GM23338 (cell line): ENCODE measurements around the gene NIT2. TPM values are rescaled to one million over a fixed set of nuclear protein-coding genes. Genes with fewer than 3 reads are reported as not detected.

Source experiments
- ATAC-seq: fragments of 200-7000 bp; cut with Tn5 transposase; 3 replicates; pipeline ENCODE4 v1.9.1; 2020
- DNase-seq: peaks from one replicate; pipeline ENCODE4 v3.0.0-alpha.2; 2015; ENCODE audit warnings: low spot score
- H2AFZ ChIP-seq: fragments of 200-600 bp; sonication (generic); 2 replicates; pipeline ENCODE4 v1.8.0; 2016; ENCODE audit warnings: antibody characterized with exemption, mild to moderate bottlenecking, moderate library complexity
- H3F3A ChIP-seq: fragments of 200-600 bp; sonication (generic); replicated peaks from 2 replicates; pipeline ENCODE4 v1.8.0; 2017; ENCODE audit warnings: antibody characterized with exemption, mixed run types, low read depth
- H3K27ac ChIP-seq: fragments of 200-600 bp; sonication (generic); 2 replicates; pipeline ENCODE4 v1.6.1; 2016; ENCODE audit warnings: low read depth
- H3K27me3 ChIP-seq: fragments of 200-600 bp; sonication (generic); 2 replicates; pipeline ENCODE4 v1.8.0; 2016; ENCODE audit warnings: mild to moderate bottlenecking, mixed run types, moderate library complexity; ENCODE audit not compliant: insufficient read depth
- H3K36me3 ChIP-seq: fragments of 200-600 bp; sonication (generic); 2 replicates; pipeline ENCODE4 v1.8.0; 2016; ENCODE audit warnings: mild to moderate bottlenecking; ENCODE audit not compliant: insufficient read depth
- H3K4me1 ChIP-seq: fragments of 200-600 bp; sonication (generic); 2 replicates; pipeline ENCODE4 v1.8.0; 2016; ENCODE audit warnings: mild to moderate bottlenecking, moderate library complexity; ENCODE audit not compliant: insufficient read depth
- H3K4me2 ChIP-seq: fragments of 200-600 bp; sonication (generic); 2 replicates; pipeline ENCODE4 v1.7.1; 2017; ENCODE audit warnings: mixed run types
- H3K4me3 ChIP-seq: fragments of 200-600 bp; sonication (generic); 2 replicates; pipeline ENCODE4 v1.6.1; 2016; ENCODE audit warnings: mixed run types
- H3K79me2 ChIP-seq: fragments of 200-600 bp; sonication (generic); replicated peaks from 2 replicates; pipeline ENCODE4 v1.8.0; 2017; ENCODE audit warnings: mild to moderate bottlenecking; ENCODE audit not compliant: insufficient read depth
- H3K9me2 ChIP-seq: fragments of 200-600 bp; sonication (generic); 2 replicates; pipeline ENCODE4 v1.8.0; 2017; ENCODE audit not compliant: insufficient read depth
- H4K20me1 ChIP-seq: fragments of 200-600 bp; sonication (generic); replicated peaks from 2 replicates; pipeline ENCODE4 v1.8.0; 2017; ENCODE audit warnings: mild to moderate bottlenecking; ENCODE audit not compliant: insufficient read depth
- H3K27ac Mint-ChIP-seq: 2 replicates; pipeline ENCODE4 v1.8.0; 2020; ENCODE audit warnings: inconsistent platforms, mild to moderate bottlenecking, moderate library complexity, mixed read lengths
- H3K27me3 Mint-ChIP-seq: 3 replicates; pipeline ENCODE4 v1.8.0; 2022; ENCODE audit warnings: low read depth, mild to moderate bottlenecking, moderate library complexity, mixed read lengths, inconsistent platforms; ENCODE audit not compliant: insufficient read depth, poor library complexity
- H3K36me3 Mint-ChIP-seq: 3 replicates; pipeline ENCODE4 v1.8.0; 2021; ENCODE audit warnings: low read depth, mild to moderate bottlenecking, inconsistent platforms, moderate library complexity, mixed read lengths
- H3K4me1 Mint-ChIP-seq: 3 replicates; pipeline ENCODE4 v1.8.0; 2020; ENCODE audit warnings: mild to moderate bottlenecking, inconsistent platforms, mixed read lengths
- H3K4me3 Mint-ChIP-seq: 3 replicates; pipeline ENCODE4 v1.8.0; 2021; ENCODE audit warnings: moderate library complexity, mild to moderate bottlenecking, inconsistent platforms, mixed read lengths
- H3K9me3 Mint-ChIP-seq: 3 replicates; pipeline ENCODE4 v1.8.0; 2020; ENCODE audit warnings: moderate library complexity, mild to moderate bottlenecking, inconsistent platforms, mixed read lengths
- CREB1 ChIP-seq: fragments of 250-450 bp; sonication (Bioruptor Pico); IDR thresholded peaks from 2 replicates; pipeline ENCODE4 v1.5.0; 2020; ENCODE audit warnings: low read depth, mild to moderate bottlenecking, moderate library complexity
- CTCF ChIP-seq, 2 experiments: fragments of 200-600 bp in 1 of 2; sonication (generic) in 1 of 2; conservative IDR thresholded peaks; 2 replicates each; pipeline versions ENCODE4 v1.5.1 to v1.6.1; 2016 to 2017; ENCODE audit warnings: antibody characterized with exemption in 2 of 2, low read depth in 2 of 2, mild to moderate bottlenecking in 2 of 2, moderate library complexity in 1 of 2
- ETS1 ChIP-seq: IDR thresholded peaks from 2 replicates; pipeline ENCODE4 v1.6.1; 2016; ENCODE audit warnings: antibody characterized with exemption
- EZH2 ChIP-seq: fragments of 200-600 bp; sonication (generic); IDR thresholded peaks from one replicate; pipeline ENCODE4 v1.8.0; 2017; ENCODE audit warnings: antibody characterized with exemption, mild to moderate bottlenecking, low read depth; ENCODE audit not compliant: unreplicated experiment
- EZH2phosphoT487 ChIP-seq: fragments of 200-600 bp; sonication (generic); IDR thresholded peaks from one replicate; pipeline ENCODE4 v1.8.1; 2018; ENCODE audit warnings: antibody characterized with exemption; ENCODE audit not compliant: unreplicated experiment
- JUNB ChIP-seq: IDR thresholded peaks from one replicate; pipeline ENCODE4 v1.6.1; 2016; ENCODE audit warnings: antibody characterized with exemption; ENCODE audit not compliant: unreplicated experiment
- NANOG ChIP-seq: IDR thresholded peaks from 2 replicates; pipeline ENCODE4 v1.6.1; 2016; ENCODE audit warnings: antibody characterized with exemption, borderline replicate concordance
- POLR2AphosphoS5 ChIP-seq: IDR thresholded peaks from 2 replicates; pipeline ENCODE4 v1.6.1; 2016; ENCODE audit warnings: antibody characterized with exemption, low read depth
- REST ChIP-seq: IDR thresholded peaks from one replicate; pipeline ENCODE4 v1.6.1; 2018; ENCODE audit warnings: antibody characterized with exemption; ENCODE audit not compliant: unreplicated experiment
- STAT1 ChIP-seq: IDR thresholded peaks from one replicate; pipeline ENCODE4 v1.6.1; 2016; ENCODE audit warnings: antibody characterized with exemption; ENCODE audit not compliant: unreplicated experiment
- ZNF114 ChIP-seq: fragments of 250-450 bp; sonication (Bioruptor Pico); IDR thresholded peaks from 2 replicates; pipeline ENCODE4 v1.5.0; 2020; ENCODE audit warnings: mild to moderate bottlenecking, moderate library complexity
- ZNF331 ChIP-seq: fragments of 250-450 bp; sonication (Bioruptor Pico); IDR thresholded peaks from 2 replicates; pipeline ENCODE4 v1.5.0; 2020; ENCODE audit warnings: low read depth, mild to moderate bottlenecking, moderate library complexity
- ZNF462 ChIP-seq: fragments of 250-450 bp; sonication (Bioruptor Pico); IDR thresholded peaks from 2 replicates; pipeline ENCODE4 v1.5.0; 2020; ENCODE audit warnings: mild to moderate bottlenecking, moderate library complexity
- polyA plus RNA-seq: library from polyadenylated mRNA; unstranded; fragments of >200 nt; fragmentation: Nextera tagmentation; extraction: Ambion mirVana; gene quantifications from 2 replicates; pipeline ENCODE4 v1.2.1, GENCODE V29; 2016
- total RNA-seq: library from RNA; depleted of rRNA; stranded (reverse); fragments of >200 nt; shearing (Covaris generic); gene quantifications from 2 replicates; pipeline ENCODE4 v1.2.3, GENCODE V29; 2014

NIT2 gene
- total and polyA plus RNA-seq, 2 experiments from 2014 or later: 19.2 to 53.7 TPM

GRCh38 chr3:100354850-100355249, 20.3 kb downstream of the NIT2 start:
- Histone ChIP-seq H3K27ac (no peak overlapping the region), H3K27me3 (no peaks in the 10 kb centered on the region), H3K9me2 (no peaks in the 10 kb centered on the region), H3K4me2 (no peak overlapping the region), H3K36me3 (peaks cover 3% of the 10 kb centered on the region; the same call in 1 of the 2 replicates), H3K4me1 (no peaks in the 10 kb centered on the region), H4K20me1 (no peaks in the 10 kb centered on the region), H3K4me3 (no peak overlapping the region), H2AFZ (no peak overlapping the region), H3F3A (no peaks in the 10 kb centered on the region), H3K79me2 (no peaks in the 10 kb centered on the region)
- no peak for TF ChIP-seq ZNF114 (CRISPR knock-in tag)
- no peak for TF ChIP-seq STAT1
- TF ChIP-seq EZH2phosphoT487: no peak
- no peak for TF ChIP-seq NANOG
- no peak for TF ChIP-seq ZNF462 (CRISPR knock-in tag)
- no peak for TF ChIP-seq REST
- TF ChIP-seq ETS1: no peak
- TF ChIP-seq CTCF (conservative IDR thresholded peaks at IDR 0.05; ENCODE audit: low read depth in 2 of 2): no peak
- TF ChIP-seq CREB1 (CRISPR knock-in tag): no peak
- TF ChIP-seq POLR2AphosphoS5: no peak
- TF ChIP-seq ZNF331 (CRISPR knock-in tag): no peak
- TF ChIP-seq JUNB: no peak
- TF ChIP-seq EZH2: no peak
- H3K9me3 Mint-ChIP-seq: peaks cover 2% of the 10 kb centered on the region; the same call in 1 of the 3 replicates
- DNase-seq: no peak
- no peak for ATAC-seq
- H3K4me1 Mint-ChIP-seq: no peaks in the 10 kb centered on the region
- H3K27ac Mint-ChIP-seq: no peak overlapping the region
- H3K27me3 Mint-ChIP-seq: peaks cover 2% of the 10 kb centered on the region
- peaks cover 25% of the 10 kb centered on the region for H3K36me3 Mint-ChIP-seq
- H3K4me3 Mint-ChIP-seq: no peak overlapping the region
